Measurements from ENCODE around the gene IFT172.

The IFT172 gene

GRCh38 chr2:27498975-27499374, 9.4 kb upstream of the IFT172 start:
- TF ChIP-seq CTCF (conservative IDR thresholded peaks at IDR 0.05; ENCODE audit: control insufficient read depth, insufficient read depth, low read depth, low read length) = no peak
- no peak for DNase-seq (ENCODE audit: low read depth)
- H3K4me3 ChIP-seq (ENCODE audit: control insufficient read depth, low read depth, low read length) = no peak overlapping the region

GRCh38 chr2:27497288-27497627, 7.7 kb upstream of the IFT172 start:
- DNase-seq (ENCODE audit: low read depth) = no peak
- no peak overlapping the region for H3K4me3 ChIP-seq (ENCODE audit: control insufficient read depth, low read depth, low read length)
- TF ChIP-seq CTCF (conservative IDR thresholded peaks at IDR 0.05; ENCODE audit: control insufficient read depth, insufficient read depth, low read depth, low read length) = no peak

GRCh38 chr2:27496357-27497287, 7.1 kb upstream of the IFT172 start, which contains the start of gene GCKR:
TSS of gene GCKR (plus strand) at chr2:27496839. CDS start at chr2:27496905, 66 bp downstream.
- no peak for TF ChIP-seq CTCF (conservative IDR thresholded peaks at IDR 0.05; ENCODE audit: control insufficient read depth, insufficient read depth, low read depth, low read length)
- H3K4me3 ChIP-seq (ENCODE audit: control insufficient read depth, low read depth, low read length) = no peak within 1 kb of the TSS
- DNase-seq (ENCODE audit: low read depth) = peak; percentile 8

- no peak overlapping the region for H3K4me3 ChIP-seq (ENCODE audit: control insufficient read depth, low read depth, low read length)
- no peak for TF ChIP-seq CTCF (conservative IDR thresholded peaks at IDR 0.05; ENCODE audit: control insufficient read depth, insufficient read depth, low read depth, low read length)
- DNase-seq (ENCODE audit: low read depth) = no peak
These were observed 6.4 kb upstream of the IFT172 start for GRCh38 chr2:27495840-27496356.

- TF ChIP-seq CTCF (conservative IDR thresholded peaks at IDR 0.05; ENCODE audit: control insufficient read depth, insufficient read depth, low read depth, low read length) = no peak
- peak within 1 kb of the TSS; percentile 61 for H3K4me3 ChIP-seq (ENCODE audit: control insufficient read depth, low read depth, low read length)
- no peak for DNase-seq (ENCODE audit: low read depth)
These were observed 5.5 kb upstream of the IFT172 start, which contains the start of gene FNDC4 for GRCh38 chr2:27494944-27495554. TSS of gene FNDC4 (minus strand) at chr2:27495200. CDS start at chr2:27494679, 521 bp downstream.

GRCh38 chr2:27494284-27494943, 4.9 kb upstream of the IFT172 start:
- H3K4me3 ChIP-seq (ENCODE audit: control insufficient read depth, low read depth, low read length) = peak overlapping the region; percentile 61
- peak; percentile 4 for TF ChIP-seq CTCF (conservative IDR thresholded peaks at IDR 0.05; ENCODE audit: control insufficient read depth, insufficient read depth, low read depth, low read length)

More at GRCh38 chr2:27494284-27494943, 4.9 kb upstream of the IFT172 start:
- peak; percentile 84 for DNase-seq (ENCODE audit: low read depth)
